Keratinocyte (primary cell): ENCODE results near the gene HIVEP1.

ENCODE experiments used
- EZH2 ChIP-seq: IDR thresholded peaks from one replicate; pipeline ENCODE4 v1.6.1; 2012; ENCODE audit warnings: inconsistent platforms, mild to moderate bottlenecking, low read length, moderate library complexity
- TF ChIP-seq, protein P1 (sequence below), 3 experiments: IDR thresholded peaks in 1 of 3; conservative IDR thresholded peaks in 1 of 3; optimal IDR thresholded peaks in 1 of 3; 2 replicates in 2 of 3; 3 replicates in 1 of 3; pipeline versions ENCODE3 to v1.5.1; 2011; ENCODE audit warnings: low read length in 3 of 3, mild to moderate bottlenecking in 3 of 3, moderate library complexity in 2 of 3, control low read depth in 1 of 3, inconsistent platforms in 1 of 3; ENCODE audit not compliant: insufficient read depth in 2 of 3; ENCODE audit errors: extremely low read depth in 1 of 3

DNA sequence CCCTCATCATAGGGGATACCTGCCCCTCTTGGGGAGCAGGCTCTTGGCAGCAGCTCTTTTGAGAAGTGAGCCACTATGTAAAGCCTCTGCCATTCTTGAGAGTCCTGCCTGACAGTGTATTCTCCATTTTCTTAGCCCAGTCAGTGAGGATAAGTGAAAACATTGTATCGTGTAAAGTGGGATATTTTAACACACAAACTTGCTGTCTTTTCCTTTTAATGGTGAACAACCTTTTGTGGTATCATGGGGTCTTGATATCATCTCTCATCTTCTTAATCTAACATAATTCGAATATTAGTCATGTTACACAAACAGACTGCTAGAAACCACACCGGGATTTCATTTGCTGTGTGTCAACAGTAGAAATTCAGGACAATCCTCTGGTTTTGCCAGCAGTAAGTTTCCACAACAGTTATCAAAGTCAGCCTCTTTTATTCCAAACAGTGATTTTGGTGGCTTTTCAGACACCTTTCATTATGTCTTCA lies 136.2 kb downstream of the HIVEP1 start:
- TF ChIP-seq, protein P1, sequence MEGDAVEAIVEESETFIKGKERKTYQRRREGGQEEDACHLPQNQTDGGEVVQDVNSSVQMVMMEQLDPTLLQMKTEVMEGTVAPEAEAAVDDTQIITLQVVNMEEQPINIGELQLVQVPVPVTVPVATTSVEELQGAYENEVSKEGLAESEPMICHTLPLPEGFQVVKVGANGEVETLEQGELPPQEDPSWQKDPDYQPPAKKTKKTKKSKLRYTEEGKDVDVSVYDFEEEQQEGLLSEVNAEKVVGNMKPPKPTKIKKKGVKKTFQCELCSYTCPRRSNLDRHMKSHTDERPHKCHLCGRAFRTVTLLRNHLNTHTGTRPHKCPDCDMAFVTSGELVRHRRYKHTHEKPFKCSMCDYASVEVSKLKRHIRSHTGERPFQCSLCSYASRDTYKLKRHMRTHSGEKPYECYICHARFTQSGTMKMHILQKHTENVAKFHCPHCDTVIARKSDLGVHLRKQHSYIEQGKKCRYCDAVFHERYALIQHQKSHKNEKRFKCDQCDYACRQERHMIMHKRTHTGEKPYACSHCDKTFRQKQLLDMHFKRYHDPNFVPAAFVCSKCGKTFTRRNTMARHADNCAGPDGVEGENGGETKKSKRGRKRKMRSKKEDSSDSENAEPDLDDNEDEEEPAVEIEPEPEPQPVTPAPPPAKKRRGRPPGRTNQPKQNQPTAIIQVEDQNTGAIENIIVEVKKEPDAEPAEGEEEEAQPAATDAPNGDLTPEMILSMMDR (optimal IDR thresholded peaks at IDR 0.05 in 1 of 3, IDR thresholded peaks at IDR 0.05 in 1 of 3, conservative IDR thresholded peaks at IDR 0.05 in 1 of 3; ENCODE audit: extremely low read depth in 1 of 3, insufficient read depth in 2 of 3, low read length in 3 of 3): no peak
- no peak for TF ChIP-seq EZH2
